SHP77 (cell line): ENCODE results near the gene FAT1.

ENCODE experiments used
- DNase-seq, 2 experiments: peaks; one replicate each; lab custom pipeline; 2025; lab: John Stamatoyannopoulos, UW

FAT1 gene

GRCh38 chr4:186570193-186570996 lies 153.3 kb downstream of the FAT1 start:
- DNase-seq: no peak

- DNase-seq: no peak
Measured at GRCh38 chr4:186569533-186570192, 154.0 kb downstream of the FAT1 start.

GRCh38 chr4:186566068-186566467 lies 157.6 kb downstream of the FAT1 start:
- DNase-seq: no peak

GRCh38 chr4:186563761-186564160 lies 159.9 kb downstream of the FAT1 start:
- DNase-seq: no peak

- no peak for DNase-seq
Measured at GRCh38 chr4:186561748-186562147, 161.9 kb downstream of the FAT1 start.

- no peak for DNase-seq
Measured at GRCh38 chr4:186560647-186561046, 163.0 kb downstream of the FAT1 start.

- no peak for DNase-seq
Measured at GRCh38 chr4:186557486-186557885, 166.2 kb downstream of the FAT1 start.

- peak; percentile 12 to 34 for DNase-seq
Measured at GRCh38 chr4:186557061-186557460, 166.6 kb downstream of the FAT1 start.

GRCh38 chr4:186554914-186555827 lies 168.5 kb downstream of the FAT1 start, which contains the start of gene MTNR1A:
Gene MTNR1A, minus strand, starts transcription at chr4:186555567. Its CDS starts 202 bp downstream, at chr4:186555365.
- peak; percentile 22 to 23 for DNase-seq

- DNase-seq: peak; percentile 9 to 41
Measured at GRCh38 chr4:186554539-186554913, 169.1 kb downstream of the FAT1 start.

- DNase-seq: peak in 1 of 2 experiments; percentile 8
Measured at GRCh38 chr4:186553717-186554116, 169.9 kb downstream of the FAT1 start.

- DNase-seq: no peak
Measured at GRCh38 chr4:186551849-186552248, 171.8 kb downstream of the FAT1 start.

GRCh38 chr4:186545436-186545835 lies 178.2 kb downstream of the FAT1 start:
- no peak for DNase-seq

GRCh38 chr4:186543206-186543605 lies 180.4 kb downstream of the FAT1 start:
- DNase-seq: no peak

GRCh38 chr4:186541801-186542200 lies 181.9 kb downstream of the FAT1 start:
- no peak for DNase-seq

- DNase-seq: peak; percentile 55 to 58
Measured at GRCh38 chr4:186537843-186538521, 185.7 kb downstream of the FAT1 start.
